ENCODE data around the gene DSG4. TPM values are rescaled to one million over a fixed set of nuclear protein-coding genes. Genes with fewer than 3 reads are reported as not detected.

The DSG4 gene
- total and polyA plus RNA-seq, 2 of the 4 experiments (the other 2 are of a cell fraction): not detected

DNA sequence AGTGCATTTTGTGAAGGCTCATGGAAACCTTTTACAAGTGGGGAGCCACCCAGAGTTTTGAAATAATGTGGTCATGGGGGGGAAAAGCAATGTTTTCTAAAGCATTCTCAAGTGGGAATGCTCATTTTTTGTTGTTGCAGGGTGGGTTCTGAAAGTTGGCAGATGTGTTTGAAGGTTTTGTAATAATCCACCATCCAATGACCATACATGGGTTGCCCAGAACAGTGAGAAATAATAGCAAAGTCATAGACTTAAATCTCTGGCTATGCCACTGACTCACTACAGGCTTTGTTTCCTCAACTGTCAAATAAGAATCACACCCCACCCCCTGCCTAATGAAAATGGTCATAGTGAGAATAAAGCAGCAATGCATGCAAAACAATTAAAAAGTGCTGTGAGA is 73.8 kb downstream of the DSG4 start:
- Histone ChIP-seq H4K5ac (ENCODE audit: low read depth, low read length) (no peak overlapping the region), H3K4me3 (ENCODE audit: insufficient read depth, low read depth, low read length) (no peak overlapping the region), H2BK120ac (ENCODE audit: low read depth, low read length) (no peak overlapping the region), H4K91ac (ENCODE audit: insufficient read depth, low read depth, low read length) (no peak overlapping the region), H3K18ac (ENCODE audit: low read depth, low read length) (no peak overlapping the region), H3K4me1 (ENCODE audit: control insufficient read depth, insufficient read depth, low read length) (no peaks in the 10 kb centered on the region), H2AK5ac (ENCODE audit: low read depth, low read length) (no peak overlapping the region), H2BK20ac (ENCODE audit: low read depth, low read length) (no peak overlapping the region), H2BK5ac (ENCODE audit: low read depth, low read length, poor library complexity, severe bottlenecking) (no peak overlapping the region), H3K9ac (ENCODE audit: low read depth, low read length) (no peak overlapping the region), H3K23ac (ENCODE audit: low read depth, low read length) (no peak overlapping the region), H3K14ac (replicated peaks; ENCODE audit: low read depth, low read length) (no peak overlapping the region), H3K27me3 (ENCODE audit: control insufficient read depth, insufficient read depth, low read length) (no peaks in the 10 kb centered on the region), H3K9me1 (ENCODE audit: insufficient read depth, low read length) (no peaks in the 10 kb centered on the region), H3K36me3 (ENCODE audit: control insufficient read depth, insufficient read depth, low read length) (no peaks in the 10 kb centered on the region), H2BK15ac (ENCODE audit: low read depth, low read length) (no peak overlapping the region), H3K4ac (ENCODE audit: low read depth, low read length) (no peak overlapping the region), H3K79me1 (ENCODE audit: low read depth in 1 of 2, low read length in 2 of 2) (no peaks in the 10 kb centered on the region), H3K4me2 (ENCODE audit: low read depth, low read length) (no peak overlapping the region), H2AK9ac (replicated peaks; ENCODE audit: low read depth, low read length, poor library complexity) (no peak overlapping the region), H4K8ac (ENCODE audit: low read depth in 2 of 2, low read length in 2 of 2) (no peak overlapping the region), H4K20me1 (ENCODE audit: insufficient read depth, low read length) (no peaks in the 10 kb centered on the region), H3K56ac (ENCODE audit: extremely low read depth, insufficient read depth, low read length) (no peak overlapping the region), H2AFZ (replicated peaks; ENCODE audit: low read length, poor library complexity) (no peak overlapping the region), H3K27ac (ENCODE audit: insufficient read depth, low read length) (no peak overlapping the region), H3K9me3 (ENCODE audit: control insufficient read depth, insufficient read depth, low read length) (no peaks in the 10 kb centered on the region; the same call in 1 of the 2 replicates)
- ATAC-seq (ENCODE audit: low read depth): no peak
- POLR2A ChIA-PET (ENCODE audit: unreplicated experiment): no interaction called here
- intact Hi-C loops (cut with micrococcal nuclease) (no loop called here), dilution Hi-C loops (cut with HindIII; ENCODE audit: low sequenced_read_pairs, unreplicated experiment) (no loop called here), in situ Hi-C loops (cut with MboI; ENCODE audit: low sequenced_read_pairs) (no loop called here)
- TF ChIP-seq POLR2A (IDR thresholded peaks at IDR 0.05; ENCODE audit: low read depth, low read length) (no peak), SMC3 (IDR thresholded peaks at IDR 0.05; ENCODE audit: low read depth, low read length) (no peak), RFX5 (IDR thresholded peaks at IDR 0.05; ENCODE audit: low read depth, low read length) (no peak), CEBPB (IDR thresholded peaks at IDR 0.05; ENCODE audit: low read depth, low read length) (no peak), RCOR1 (IDR thresholded peaks at IDR 0.05; ENCODE audit: insufficient replicate concordance, low read length) (no peak), BHLHE40 (IDR thresholded peaks at IDR 0.05; ENCODE audit: low read depth, low read length) (no peak), CHD1 (IDR thresholded peaks at IDR 0.05; ENCODE audit: low read depth, low read length) (no peak), NFE2L2 (IDR thresholded peaks at IDR 0.05; ENCODE audit: low read depth, low read length) (no peak)
- CTCF ChIA-PET: no interaction called here
- no peak for DNase-seq
- no TSS peak for BruUV-seq (replicated peaks)
